HEK293 (cell line): ENCODE data around the gene GNG7.
"Not testable (repeated sequence)": the region's sequence is repeated elsewhere in the genome, so short reads cannot be mapped to it uniquely, and the experiment has no call there.

Source experiments
- CTCF ChIA-PET: fragments of 350-600 bp; formaldehyde crosslinking; extraction: SDS; loops from one replicate; lab custom pipeline; 2021; ENCODE audit warnings: antibody characterized with exemption; lab: Yijun Ruan, JAX
- POLR2A ChIA-PET: fragments of 300-600 bp; formaldehyde crosslinking; extraction: SDS; loops from one replicate; lab custom pipeline; 2020; ENCODE audit warnings: antibody characterized with exemption, inconsistent platforms; lab: Yijun Ruan, JAX
- H3K27ac ChIP-seq: fragments of 200-500 bp; sonication (Bioruptor generic); 2 replicates; pipeline ENCODE4 v1.5.1; 2014; ENCODE audit warnings: low read depth, low read length, control low read depth, inconsistent platforms; ENCODE audit errors: extremely low read depth
- H3K36me3 ChIP-seq, 2 experiments: fragments of 200-500 bp in 1 of 2; sonication (Bioruptor generic) in 1 of 2; 1 replicate in 1 of 2; 2 replicates in 1 of 2; pipeline ENCODE4 v1.5.1; 2014 to 2017; ENCODE audit warnings: inconsistent platforms in 2 of 2, low read length in 2 of 2; ENCODE audit not compliant: control insufficient read depth in 2 of 2, insufficient read depth in 1 of 2
- H3K4me1 ChIP-seq: fragments of 200-500 bp; sonication (Bioruptor generic); 2 replicates; pipeline ENCODE4 v1.5.1; 2014; ENCODE audit warnings: mild to moderate bottlenecking, low read length, inconsistent platforms; ENCODE audit not compliant: control insufficient read depth, insufficient read depth
- H3K4me3 ChIP-seq: 2 replicates; pipeline ENCODE4 v1.5.1; 2011; ENCODE audit warnings: low read depth, mild to moderate bottlenecking, control low read depth, low read length, moderate library complexity
- H3K9me3 ChIP-seq: fragments of 200-500 bp; sonication (Bioruptor generic); 2 replicates; pipeline ENCODE4 v1.5.1; 2014; ENCODE audit warnings: low read depth, low read length, inconsistent platforms; ENCODE audit not compliant: control insufficient read depth, insufficient read depth
- GFI1B ChIP-seq: fragments of 450-650 bp; formaldehyde crosslinking; IDR thresholded peaks from 2 replicates; pipeline ENCODE4 v1.5.1; 2016; ENCODE audit warnings: missing biosample characterization, missing genetic modification characterization
- GLI4 ChIP-seq: fragments of 450-650 bp; formaldehyde crosslinking; IDR thresholded peaks from 2 replicates; pipeline ENCODE4 v1.5.1; 2016; ENCODE audit warnings: missing biosample characterization, missing genetic modification characterization
- GLIS1 ChIP-seq: fragments of 450-650 bp; formaldehyde crosslinking; IDR thresholded peaks from 2 replicates; pipeline ENCODE4 v1.5.1; 2016; ENCODE audit warnings: missing biosample characterization, missing genetic modification characterization
- GLIS2 ChIP-seq: fragments of 450-650 bp; formaldehyde crosslinking; IDR thresholded peaks from 2 replicates; pipeline ENCODE4 v1.5.1; 2016; ENCODE audit warnings: missing biosample characterization, missing genetic modification characterization
- HOXC10 ChIP-seq: sonication (generic); formaldehyde crosslinking; IDR thresholded peaks from 2 replicates; pipeline ENCODE4 v1.8.1; 2023; ENCODE audit warnings: mild to moderate bottlenecking, missing genetic modification reagents
- KLF10 ChIP-seq: fragments of 450-650 bp; IDR thresholded peaks from 2 replicates; pipeline ENCODE4 v1.5.1; 2018; ENCODE audit warnings: missing biosample characterization, mild to moderate bottlenecking, missing genetic modification characterization
- KLF9 ChIP-seq: fragments of 450-650 bp; formaldehyde crosslinking; IDR thresholded peaks from 2 replicates; pipeline ENCODE4 v1.5.1; 2016; ENCODE audit warnings: missing biosample characterization, missing genetic modification characterization, low read depth
- RBAK ChIP-seq: fragments of 450-650 bp; formaldehyde crosslinking; IDR thresholded peaks from 2 replicates; pipeline ENCODE4 v1.5.1; 2016; ENCODE audit warnings: missing biosample characterization, missing genetic modification characterization
- SCRT2 ChIP-seq: fragments of 450-650 bp; formaldehyde crosslinking; IDR thresholded peaks from 2 replicates; pipeline ENCODE4 v1.5.1; 2016; ENCODE audit warnings: missing biosample characterization, missing genetic modification characterization
- WT1 ChIP-seq: fragments of 450-650 bp; formaldehyde crosslinking; IDR thresholded peaks from 2 replicates; pipeline ENCODE4 v1.5.1; 2016; ENCODE audit warnings: missing biosample characterization, missing genetic modification characterization
- ZNF146 ChIP-seq: fragments of 450-650 bp; formaldehyde crosslinking; IDR thresholded peaks from 2 replicates; pipeline ENCODE4 v1.5.1; 2016; ENCODE audit warnings: missing biosample characterization, missing genetic modification characterization
- ZNF157 ChIP-seq: fragments of 450-650 bp; formaldehyde crosslinking; IDR thresholded peaks from 2 replicates; pipeline ENCODE4 v1.5.1; 2016; ENCODE audit warnings: missing biosample characterization, missing genetic modification characterization
- ZNF19 ChIP-seq: fragments of 450-650 bp; formaldehyde crosslinking; IDR thresholded peaks from 2 replicates; pipeline ENCODE4; 2016; ENCODE audit warnings: missing biosample characterization, missing genetic modification characterization, low read depth
- ZNF214 ChIP-seq: fragments of 450-650 bp; formaldehyde crosslinking; IDR thresholded peaks from 2 replicates; pipeline ENCODE4 v1.5.1; 2017; ENCODE audit warnings: missing biosample characterization, mild to moderate bottlenecking, missing genetic modification characterization, borderline replicate concordance
- ZNF239 ChIP-seq: fragments of 450-650 bp; formaldehyde crosslinking; IDR thresholded peaks from 2 replicates; pipeline ENCODE4 v1.5.1; 2016; ENCODE audit warnings: missing biosample characterization, missing genetic modification characterization
- ZNF24 ChIP-seq: fragments of 450-650 bp; formaldehyde crosslinking; IDR thresholded peaks from 2 replicates; pipeline ENCODE4 v1.5.1; 2016; ENCODE audit warnings: missing biosample characterization, missing genetic modification characterization
- ZNF335 ChIP-seq: fragments of 450-650 bp; formaldehyde crosslinking; conservative IDR thresholded peaks from 2 replicates; pipeline ENCODE4 v1.5.1; 2016; ENCODE audit warnings: missing biosample characterization, missing genetic modification characterization
- ZNF426 ChIP-seq: fragments of 450-650 bp; formaldehyde crosslinking; IDR thresholded peaks from 2 replicates; pipeline ENCODE4 v1.5.1; 2017; ENCODE audit warnings: missing biosample characterization, missing genetic modification characterization, mild to moderate bottlenecking, inconsistent platforms, moderate library complexity
- ZNF560 ChIP-seq: fragments of 450-650 bp; formaldehyde crosslinking; IDR thresholded peaks from 2 replicates; pipeline ENCODE4 v1.5.1; 2017; ENCODE audit warnings: missing biosample characterization, missing genetic modification characterization, borderline replicate concordance
- ZNF585B ChIP-seq: fragments of 450-650 bp; formaldehyde crosslinking; IDR thresholded peaks from 2 replicates; pipeline ENCODE4 v1.5.1; 2016; ENCODE audit warnings: missing biosample characterization, missing genetic modification characterization
- TF ChIP-seq, protein P1 (sequence below): fragments of 450-650 bp; formaldehyde crosslinking; IDR thresholded peaks from 2 replicates; pipeline ENCODE4 v1.5.1; 2017; ENCODE audit warnings: missing biosample characterization, missing genetic modification characterization
- TF ChIP-seq, protein P2 (sequence below): fragments of 450-650 bp; formaldehyde crosslinking; IDR thresholded peaks from 2 replicates; pipeline ENCODE4 v1.5.1; 2016; ENCODE audit warnings: missing biosample characterization, missing genetic modification characterization
- TF ChIP-seq, protein P3 (sequence below): fragments of 450-650 bp; formaldehyde crosslinking; IDR thresholded peaks from 2 replicates; pipeline ENCODE4 v1.5.1; 2016; ENCODE audit warnings: missing biosample characterization, missing genetic modification characterization
- TF ChIP-seq, protein P4 (sequence below): sonication (generic); formaldehyde crosslinking; IDR thresholded peaks from 2 replicates; pipeline ENCODE4 v1.8.1; 2022; ENCODE audit warnings: mild to moderate bottlenecking, moderate library complexity, missing genetic modification reagents
- TF ChIP-seq, protein P5 (sequence below): fragments of 450-650 bp; formaldehyde crosslinking; IDR thresholded peaks from 2 replicates; pipeline ENCODE4 v1.5.1; 2016; ENCODE audit warnings: missing biosample characterization, missing genetic modification characterization

The GNG7 gene

DNA sequence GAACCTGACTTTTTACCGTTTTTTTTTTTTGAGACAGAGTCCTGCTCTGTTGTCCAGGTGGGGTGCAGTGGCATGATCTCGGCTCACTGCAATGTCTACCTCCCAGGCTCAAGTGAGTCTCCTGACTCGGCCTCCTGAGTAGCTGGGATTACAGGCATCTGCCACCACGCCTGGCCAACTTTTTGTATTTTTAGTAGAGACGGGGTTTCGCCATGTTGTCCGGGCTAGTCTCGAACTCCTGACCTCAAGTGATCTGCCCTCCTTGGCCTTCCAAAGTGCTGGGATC lies 232.6 kb downstream of the GNG7 start:
- TF ChIP-seq SCRT2 (tag by site-specific recombination) = peak; percentile 8; the same call in 1 of the 2 replicates
- peak; percentile 90 for TF ChIP-seq GLIS1 (tag by site-specific recombination)
- POLR2A ChIA-PET = interaction anchor here (0.6 to 3.1 kb wide), 7 partner anchors 14 to 141 kb away, joined by 3 to 11 read pairs (median 5); partner anchors contain the start of gene TIMM13
- H3K36me3 ChIP-seq, H3K9me3 ChIP-seq, H3K27ac ChIP-seq, H3K4me1 ChIP-seq, H3K4me3 ChIP-seq: not testable (repeated sequence)
- CTCF ChIA-PET = interaction anchor here (1.9 to 3.0 kb wide), 3 partner anchors 141 to 167 kb away, joined by 9 to 16 read pairs (median 12); no protein-coding TSS in a partner anchor

DNA sequence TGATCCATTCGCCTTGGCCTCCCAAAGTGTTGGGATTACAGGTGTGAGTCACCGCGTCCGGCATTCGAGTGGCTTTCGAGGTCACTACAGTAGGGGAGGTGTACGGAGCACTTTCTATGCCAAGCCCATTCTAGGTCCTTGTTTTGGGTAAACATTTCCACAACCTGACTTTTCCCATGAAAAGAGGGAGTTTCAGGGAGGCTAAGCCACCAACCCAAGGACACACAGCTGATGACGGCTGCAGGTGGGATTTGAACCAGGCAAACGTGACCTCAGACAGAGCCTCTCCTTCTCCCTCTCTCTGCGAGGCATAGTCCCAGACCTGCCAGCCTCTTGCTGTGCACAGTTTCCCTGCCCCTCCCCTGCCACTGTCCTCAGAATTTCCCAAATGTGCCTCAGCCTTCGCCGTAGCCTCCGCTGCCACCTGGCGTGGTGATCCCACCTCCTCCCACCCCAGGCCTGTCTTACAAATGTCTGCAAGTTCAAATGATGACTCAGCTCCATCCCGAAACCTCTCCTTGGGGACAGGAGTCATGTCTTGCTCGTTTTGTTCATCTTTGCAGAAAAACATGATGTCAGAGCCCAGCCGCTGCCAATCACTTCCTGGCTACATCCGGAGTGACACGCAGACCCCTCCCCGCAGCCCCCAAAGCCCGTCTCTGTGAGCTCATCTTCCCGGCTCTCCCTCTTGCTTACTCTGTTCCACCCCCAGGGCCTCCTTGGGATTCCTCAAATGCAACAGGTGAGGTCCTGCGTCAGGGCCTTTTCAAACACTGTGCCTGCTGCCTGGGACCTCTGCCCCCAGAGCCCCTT lies 233.2 kb downstream of the GNG7 start:
- Histone ChIP-seq H3K4me1 (no peaks in the 10 kb centered on the region), H3K4me3 (no peak overlapping the region), H3K36me3 (no peaks in the 10 kb centered on the region), H3K27ac (no peak overlapping the region), H3K9me3 (no peaks in the 10 kb centered on the region)
- CTCF ChIA-PET = interaction anchor here (1.9 to 3.0 kb wide), 3 partner anchors 142 to 168 kb away, joined by 9 to 16 read pairs (median 12); no protein-coding TSS in a partner anchor
- POLR2A ChIA-PET = interaction anchor here (0.6 to 3.1 kb wide), 9 partner anchors 12 to 144 kb away, joined by 3 to 11 read pairs (median 4); partner anchors contain the start of genes LMNB2 and TIMM13
- TF ChIP-seq ZNF214 (tag by site-specific recombination) (no peak), ZNF426 (tag by site-specific recombination) (no peak), WT1 (no peak), KLF10 (no peak), ZNF19 (no peak), ZNF585B (tag by site-specific recombination) (no peak), ZNF560 (tag by site-specific recombination) (no peak), HOXC10 (CRISPR knock-in tag) (no peak), GLIS2 (tag by site-specific recombination) (no peak), ZNF239 (tag by site-specific recombination) (no peak), GLI4 (tag by site-specific recombination) (no peak), GFI1B (no peak), KLF9 (tag by site-specific recombination) (no peak), ZNF24 (tag by site-specific recombination) (no peak), ZNF146 (tag by site-specific recombination) (no peak), ZNF335 (tag by site-specific recombination) (0 out of 2 replicates have a peak, but pooled peaks have one; percentile 27), RBAK (tag by site-specific recombination) (no peak), ZNF157 (tag by site-specific recombination) (no peak)
- TF ChIP-seq, protein P1, sequence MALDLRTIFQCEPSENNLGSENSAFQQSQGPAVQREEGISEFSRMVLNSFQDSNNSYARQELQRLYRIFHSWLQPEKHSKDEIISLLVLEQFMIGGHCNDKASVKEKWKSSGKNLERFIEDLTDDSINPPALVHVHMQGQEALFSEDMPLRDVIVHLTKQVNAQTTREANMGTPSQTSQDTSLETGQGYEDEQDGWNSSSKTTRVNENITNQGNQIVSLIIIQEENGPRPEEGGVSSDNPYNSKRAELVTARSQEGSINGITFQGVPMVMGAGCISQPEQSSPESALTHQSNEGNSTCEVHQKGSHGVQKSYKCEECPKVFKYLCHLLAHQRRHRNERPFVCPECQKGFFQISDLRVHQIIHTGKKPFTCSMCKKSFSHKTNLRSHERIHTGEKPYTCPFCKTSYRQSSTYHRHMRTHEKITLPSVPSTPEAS = no peak
- TF ChIP-seq, protein P2, sequence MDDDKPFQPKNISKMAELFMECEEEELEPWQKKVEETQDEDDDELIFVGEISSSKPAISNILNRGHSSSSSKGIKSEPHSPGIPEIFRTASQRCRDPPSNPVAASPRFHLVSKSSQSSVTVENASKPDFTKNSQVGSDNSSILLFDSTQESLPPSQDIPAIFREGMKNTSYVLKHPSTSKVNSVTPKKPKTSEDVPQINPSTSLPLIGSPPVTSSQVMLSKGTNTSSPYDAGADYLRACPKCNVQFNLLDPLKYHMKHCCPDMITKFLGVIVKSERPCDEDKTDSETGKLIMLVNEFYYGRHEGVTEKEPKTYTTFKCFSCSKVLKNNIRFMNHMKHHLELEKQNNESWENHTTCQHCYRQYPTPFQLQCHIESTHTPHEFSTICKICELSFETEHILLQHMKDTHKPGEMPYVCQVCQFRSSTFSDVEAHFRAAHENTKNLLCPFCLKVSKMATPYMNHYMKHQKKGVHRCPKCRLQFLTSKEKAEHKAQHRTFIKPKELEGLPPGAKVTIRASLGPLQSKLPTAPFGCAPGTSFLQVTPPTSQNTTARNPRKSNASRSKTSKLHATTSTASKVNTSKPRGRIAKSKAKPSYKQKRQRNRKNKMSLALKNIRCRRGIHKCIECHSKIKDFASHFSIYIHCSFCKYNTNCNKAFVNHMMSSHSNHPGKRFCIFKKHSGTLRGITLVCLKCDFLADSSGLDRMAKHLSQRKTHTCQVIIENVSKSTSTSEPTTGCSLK (tag by site-specific recombination) = no peak
- TF ChIP-seq, protein P3, sequence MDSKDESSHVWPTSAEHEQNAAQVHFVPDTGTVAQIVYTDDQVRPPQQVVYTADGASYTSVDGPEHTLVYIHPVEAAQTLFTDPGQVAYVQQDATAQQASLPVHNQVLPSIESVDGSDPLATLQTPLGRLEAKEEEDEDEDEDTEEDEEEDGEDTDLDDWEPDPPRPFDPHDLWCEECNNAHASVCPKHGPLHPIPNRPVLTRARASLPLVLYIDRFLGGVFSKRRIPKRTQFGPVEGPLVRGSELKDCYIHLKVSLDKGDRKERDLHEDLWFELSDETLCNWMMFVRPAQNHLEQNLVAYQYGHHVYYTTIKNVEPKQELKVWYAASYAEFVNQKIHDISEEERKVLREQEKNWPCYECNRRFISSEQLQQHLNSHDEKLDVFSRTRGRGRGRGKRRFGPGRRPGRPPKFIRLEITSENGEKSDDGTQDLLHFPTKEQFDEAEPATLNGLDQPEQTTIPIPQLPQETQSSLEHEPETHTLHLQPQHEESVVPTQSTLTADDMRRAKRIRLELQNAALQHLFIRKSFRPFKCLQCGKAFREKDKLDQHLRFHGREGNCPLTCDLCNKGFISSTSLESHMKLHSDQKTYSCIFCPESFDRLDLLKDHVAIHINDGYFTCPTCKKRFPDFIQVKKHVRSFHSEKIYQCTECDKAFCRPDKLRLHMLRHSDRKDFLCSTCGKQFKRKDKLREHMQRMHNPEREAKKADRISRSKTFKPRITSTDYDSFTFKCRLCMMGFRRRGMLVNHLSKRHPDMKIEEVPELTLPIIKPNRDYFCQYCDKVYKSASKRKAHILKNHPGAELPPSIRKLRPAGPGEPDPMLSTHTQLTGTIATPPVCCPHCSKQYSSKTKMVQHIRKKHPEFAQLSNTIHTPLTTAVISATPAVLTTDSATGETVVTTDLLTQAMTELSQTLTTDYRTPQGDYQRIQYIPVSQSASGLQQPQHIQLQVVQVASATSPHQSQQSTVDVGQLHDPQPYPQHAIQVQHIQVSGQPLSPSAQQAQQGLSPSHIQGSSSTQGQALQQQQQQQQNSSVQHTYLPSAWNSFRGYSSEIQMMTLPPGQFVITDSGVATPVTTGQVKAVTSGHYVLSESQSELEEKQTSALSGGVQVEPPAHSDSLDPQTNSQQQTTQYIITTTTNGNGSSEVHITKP (tag by site-specific recombination) = no peak
- TF ChIP-seq, protein P4, sequence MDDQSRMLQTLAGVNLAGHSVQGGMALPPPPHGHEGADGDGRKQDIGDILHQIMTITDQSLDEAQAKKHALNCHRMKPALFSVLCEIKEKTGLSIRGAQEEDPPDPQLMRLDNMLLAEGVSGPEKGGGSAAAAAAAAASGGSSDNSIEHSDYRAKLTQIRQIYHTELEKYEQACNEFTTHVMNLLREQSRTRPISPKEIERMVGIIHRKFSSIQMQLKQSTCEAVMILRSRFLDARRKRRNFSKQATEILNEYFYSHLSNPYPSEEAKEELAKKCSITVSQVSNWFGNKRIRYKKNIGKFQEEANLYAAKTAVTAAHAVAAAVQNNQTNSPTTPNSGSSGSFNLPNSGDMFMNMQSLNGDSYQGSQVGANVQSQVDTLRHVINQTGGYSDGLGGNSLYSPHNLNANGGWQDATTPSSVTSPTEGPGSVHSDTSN (CRISPR knock-in tag) = no peak
- TF ChIP-seq, protein P5, sequence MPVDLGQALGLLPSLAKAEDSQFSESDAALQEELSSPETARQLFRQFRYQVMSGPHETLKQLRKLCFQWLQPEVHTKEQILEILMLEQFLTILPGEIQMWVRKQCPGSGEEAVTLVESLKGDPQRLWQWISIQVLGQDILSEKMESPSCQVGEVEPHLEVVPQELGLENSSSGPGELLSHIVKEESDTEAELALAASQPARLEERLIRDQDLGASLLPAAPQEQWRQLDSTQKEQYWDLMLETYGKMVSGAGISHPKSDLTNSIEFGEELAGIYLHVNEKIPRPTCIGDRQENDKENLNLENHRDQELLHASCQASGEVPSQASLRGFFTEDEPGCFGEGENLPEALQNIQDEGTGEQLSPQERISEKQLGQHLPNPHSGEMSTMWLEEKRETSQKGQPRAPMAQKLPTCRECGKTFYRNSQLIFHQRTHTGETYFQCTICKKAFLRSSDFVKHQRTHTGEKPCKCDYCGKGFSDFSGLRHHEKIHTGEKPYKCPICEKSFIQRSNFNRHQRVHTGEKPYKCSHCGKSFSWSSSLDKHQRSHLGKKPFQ (tag by site-specific recombination) = no peak
